ENCODE data around the gene CHEK2.

DNA sequence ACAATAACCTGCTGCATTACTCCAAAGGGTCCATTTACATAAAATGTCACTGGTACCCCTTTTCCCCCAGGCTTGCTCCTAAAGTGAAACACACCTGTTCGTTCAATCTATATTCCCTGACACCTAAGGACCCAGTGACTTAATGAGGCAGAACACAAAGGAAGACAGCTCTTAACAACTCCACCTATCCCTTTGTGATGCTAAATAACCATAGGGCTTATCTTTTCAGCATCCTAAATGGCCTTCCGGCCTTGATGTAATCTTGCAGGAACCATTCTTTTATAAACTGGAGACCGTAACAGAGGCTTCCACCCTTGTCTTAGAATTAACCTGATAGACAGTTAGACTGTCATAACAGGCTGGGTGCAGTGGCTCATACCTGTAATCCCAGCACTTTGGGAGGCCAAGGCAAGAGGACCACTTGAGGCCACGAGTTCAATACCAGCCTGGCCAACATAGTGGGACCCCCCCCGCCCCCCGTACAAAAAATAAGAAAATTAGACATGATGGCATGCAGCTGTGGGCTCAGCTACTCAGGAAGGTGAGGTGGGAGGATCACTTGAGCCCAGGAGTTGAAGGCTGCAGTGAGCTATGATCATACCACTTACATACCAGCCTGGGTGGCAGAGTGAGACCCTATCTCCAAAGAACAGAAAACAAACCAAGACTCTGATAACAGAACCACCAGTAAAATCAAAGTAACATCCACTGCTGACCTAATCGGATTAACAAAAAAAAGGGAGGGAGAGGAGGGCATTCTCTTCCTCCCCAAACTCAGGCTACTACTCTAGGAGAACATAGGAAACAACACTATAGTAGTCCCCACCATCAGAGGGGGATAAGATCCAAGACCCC lies 5.1 kb downstream of the CHEK2 start:
- TF ChIP-seq SUZ12 (IDR thresholded peaks at IDR 0.05) = no peak
- TF ChIP-seq ZNF384 (IDR thresholded peaks at IDR 0.05) = no peak
- no peak for TF ChIP-seq BHLHE40 (IDR thresholded peaks at IDR 0.05; ENCODE audit: borderline replicate concordance)
- TF ChIP-seq TARDBP (IDR thresholded peaks at IDR 0.05) = no peak
- TF ChIP-seq HDGF (IDR thresholded peaks at IDR 0.05; ENCODE audit: borderline replicate concordance) = no peak
